Parathyroid adenoma (tissue), 2 donors: ENCODE results near the gene LRRC4C.

ENCODE experiments used
- H2AFZ ChIP-seq: fragments of 300-600 bp; sonication (generic); one replicate; pipeline ENCODE4 v1.7.0; 2017; ENCODE audit warnings: antibody characterized with exemption, mild to moderate bottlenecking
- H3K27ac ChIP-seq: fragments of 300-600 bp; sonication (generic); one replicate; pipeline ENCODE4 v1.7.0; 2017
- H3K27me3 ChIP-seq: fragments of 300-600 bp; sonication (generic); one replicate; pipeline ENCODE4 v1.7.0; 2017; ENCODE audit warnings: low read length; ENCODE audit not compliant: control insufficient read depth, insufficient read depth
- H3K36me3 ChIP-seq: fragments of 300-600 bp; sonication (generic); one replicate; pipeline ENCODE4 v1.7.0; 2017; ENCODE audit warnings: low read length; ENCODE audit not compliant: control insufficient read depth, insufficient read depth
- H3K4me1 ChIP-seq: fragments of 300-600 bp; sonication (generic); one replicate; pipeline ENCODE4 v1.7.0; 2017; ENCODE audit warnings: control low read depth
- H3K4me2 ChIP-seq: fragments of 300-600 bp; sonication (generic); one replicate; pipeline ENCODE4 v1.7.0; 2017; ENCODE audit warnings: low read length
- H3K4me3 ChIP-seq: fragments of 300-600 bp; sonication (generic); one replicate; pipeline ENCODE4 v1.7.0; 2017; ENCODE audit warnings: low read depth, low read length
- H3K79me2 ChIP-seq: fragments of 300-600 bp; sonication (generic); one replicate; pipeline ENCODE4 v1.7.0; 2017; ENCODE audit warnings: control low read depth
- H3K9ac ChIP-seq: fragments of 300-600 bp; sonication (generic); one replicate; pipeline ENCODE4 v1.7.0; 2017; ENCODE audit warnings: mild to moderate bottlenecking
- H3K9me3 ChIP-seq: fragments of 300-600 bp; sonication (generic); one replicate; pipeline ENCODE4 v1.7.0; 2017; ENCODE audit warnings: low read length; ENCODE audit not compliant: control insufficient read depth
- TF ChIP-seq, protein P1 (sequence below): fragments of 300-600 bp; sonication (generic); IDR thresholded peaks from one replicate; pipeline ENCODE4 v1.7.0; 2017; ENCODE audit warnings: antibody characterized with exemption, mild to moderate bottlenecking
- donor health status: primary hyperparathyroidism.

Gene LRRC4C

GRCh38 chr11:40401132-40401853 is 1058.2 kb downstream of the LRRC4C start:
- no peak overlapping the region for H3K27ac ChIP-seq
- H3K9me3 ChIP-seq: no peaks in the 10 kb centered on the region
- H3K79me2 ChIP-seq: no peaks in the 10 kb centered on the region
- no peaks in the 10 kb centered on the region for H3K27me3 ChIP-seq
- H3K4me3 ChIP-seq: no peak overlapping the region
- H3K4me2 ChIP-seq: no peak overlapping the region
- H3K4me1 ChIP-seq: no peaks in the 10 kb centered on the region
- H2AFZ ChIP-seq: no peak overlapping the region
- TF ChIP-seq, protein P1, sequence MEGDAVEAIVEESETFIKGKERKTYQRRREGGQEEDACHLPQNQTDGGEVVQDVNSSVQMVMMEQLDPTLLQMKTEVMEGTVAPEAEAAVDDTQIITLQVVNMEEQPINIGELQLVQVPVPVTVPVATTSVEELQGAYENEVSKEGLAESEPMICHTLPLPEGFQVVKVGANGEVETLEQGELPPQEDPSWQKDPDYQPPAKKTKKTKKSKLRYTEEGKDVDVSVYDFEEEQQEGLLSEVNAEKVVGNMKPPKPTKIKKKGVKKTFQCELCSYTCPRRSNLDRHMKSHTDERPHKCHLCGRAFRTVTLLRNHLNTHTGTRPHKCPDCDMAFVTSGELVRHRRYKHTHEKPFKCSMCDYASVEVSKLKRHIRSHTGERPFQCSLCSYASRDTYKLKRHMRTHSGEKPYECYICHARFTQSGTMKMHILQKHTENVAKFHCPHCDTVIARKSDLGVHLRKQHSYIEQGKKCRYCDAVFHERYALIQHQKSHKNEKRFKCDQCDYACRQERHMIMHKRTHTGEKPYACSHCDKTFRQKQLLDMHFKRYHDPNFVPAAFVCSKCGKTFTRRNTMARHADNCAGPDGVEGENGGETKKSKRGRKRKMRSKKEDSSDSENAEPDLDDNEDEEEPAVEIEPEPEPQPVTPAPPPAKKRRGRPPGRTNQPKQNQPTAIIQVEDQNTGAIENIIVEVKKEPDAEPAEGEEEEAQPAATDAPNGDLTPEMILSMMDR: no peak
- no peaks in the 10 kb centered on the region for H3K36me3 ChIP-seq
- H3K9ac ChIP-seq: no peak overlapping the region

DNA sequence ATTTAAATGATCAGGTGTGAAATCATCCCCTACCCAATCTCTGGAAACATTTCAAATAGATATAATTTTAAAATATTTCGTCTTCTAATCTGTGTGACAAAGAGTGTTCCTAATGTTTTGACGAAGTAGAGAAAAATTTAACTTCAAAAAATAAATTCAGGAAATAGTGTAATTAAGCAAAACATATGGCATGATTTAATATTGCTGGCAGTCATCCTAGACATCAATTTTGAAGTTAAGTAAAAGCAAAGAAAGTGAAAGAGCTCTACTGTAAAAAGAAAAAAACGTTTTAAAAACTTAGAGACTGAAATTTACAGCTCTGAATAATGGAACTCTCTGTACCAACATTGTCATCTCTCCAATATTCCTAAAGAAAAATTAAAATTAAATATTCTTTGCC is 1062.3 kb downstream of the LRRC4C start:
- H3K4me2 ChIP-seq: no peak overlapping the region
- no peaks in the 10 kb centered on the region for H3K9me3 ChIP-seq
- H3K36me3 ChIP-seq: no peaks in the 10 kb centered on the region
- H3K79me2 ChIP-seq: no peaks in the 10 kb centered on the region
- H3K27me3 ChIP-seq: no peaks in the 10 kb centered on the region
- no peaks in the 10 kb centered on the region for H3K4me1 ChIP-seq
- H2AFZ ChIP-seq: no peak overlapping the region
- no peak overlapping the region for H3K9ac ChIP-seq
- H3K27ac ChIP-seq: no peak overlapping the region
- TF ChIP-seq, protein P1: no peak
- H3K4me3 ChIP-seq: no peak overlapping the region

DNA sequence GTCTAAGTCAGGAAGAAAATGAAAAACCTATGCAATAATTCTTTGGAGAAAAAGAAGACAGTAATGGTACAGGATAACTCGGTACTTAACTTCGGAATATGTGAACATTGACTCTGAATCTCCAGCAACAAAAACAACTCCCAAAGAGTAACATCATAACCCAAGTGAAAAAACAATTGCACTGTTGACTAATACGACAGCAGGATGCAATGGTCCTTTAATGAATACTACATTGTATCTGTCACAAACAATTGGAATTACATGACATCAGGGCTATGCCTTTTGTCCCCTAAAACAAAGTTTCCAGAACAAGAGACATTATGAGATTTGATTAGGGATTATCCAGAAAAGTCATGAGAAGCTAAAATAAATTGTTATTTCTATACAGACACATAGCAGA is 1065.9 kb downstream of the LRRC4C start:
- Histone ChIP-seq H3K9ac (no peak overlapping the region), H3K4me2 (no peak overlapping the region), H2AFZ (no peak overlapping the region), H3K27ac (no peak overlapping the region), H3K4me3 (no peak overlapping the region), H3K9me3 (no peaks in the 10 kb centered on the region), H3K79me2 (no peaks in the 10 kb centered on the region), H3K36me3 (no peaks in the 10 kb centered on the region), H3K27me3 (no peaks in the 10 kb centered on the region), H3K4me1 (no peaks in the 10 kb centered on the region)
- TF ChIP-seq, protein P1: no peak

DNA sequence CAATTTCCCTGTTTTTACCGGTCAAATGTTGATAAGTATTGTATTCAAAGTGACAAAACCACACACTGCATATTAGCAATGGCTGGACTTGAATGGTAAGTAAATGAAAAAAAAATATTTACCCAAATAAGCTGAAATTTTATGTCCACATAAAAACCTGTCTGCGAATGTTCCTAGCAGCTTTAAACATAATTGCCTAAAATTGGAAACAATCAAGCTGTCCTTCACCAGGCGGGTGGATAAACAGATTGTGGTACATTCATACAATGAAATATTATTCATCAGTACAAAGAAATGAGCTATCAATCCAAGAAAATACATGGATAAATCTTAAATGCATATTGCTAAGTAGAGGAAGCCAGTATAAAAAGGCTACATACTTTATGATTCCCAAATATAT is 1067.8 kb downstream of the LRRC4C start:
- no peaks in the 10 kb centered on the region for H3K27me3 ChIP-seq
- H3K4me1 ChIP-seq: no peaks in the 10 kb centered on the region
- H3K4me2 ChIP-seq: no peak overlapping the region
- no peak overlapping the region for H3K9ac ChIP-seq
- H3K36me3 ChIP-seq: no peaks in the 10 kb centered on the region
- no peak overlapping the region for H3K27ac ChIP-seq
- TF ChIP-seq, protein P1: no peak
- no peak overlapping the region for H2AFZ ChIP-seq
- no peaks in the 10 kb centered on the region for H3K9me3 ChIP-seq
- no peaks in the 10 kb centered on the region for H3K79me2 ChIP-seq
- no peak overlapping the region for H3K4me3 ChIP-seq
